A549 treated with AZD2906 at 1 μM for 4 hours (cell line): ENCODE measurements around the gene JAML. TPM values are rescaled to one million over a fixed set of nuclear protein-coding genes. Genes with fewer than 3 reads are reported as not detected.

Source experiments
- total RNA-seq: library from RNA; stranded (reverse); fragments of 200-300 nt; extraction: Qiagen RNA extraction; gene quantifications from 5 replicates; pipeline ENCODE4 v1.2.3, GENCODE V29; 2022

JAML gene
- total RNA-seq: not detected in 5 replicates

GRCh38 chr11:118224511-118225188 lies at the start of gene JAML:
TSS of gene JAML (minus strand) at chr11:118225011. CDS start at chr11:118214866, 10,145 bp downstream.

GRCh38 chr11:118263695-118264568 lies 39.1 kb upstream of the JAML start, which contains the start of gene MPZL2:
TSS of gene MPZL2 (minus strand) at chr11:118264297. CDS start at chr11:118264153, 144 bp downstream.

GRCh38 chr11:118251858-118252652 lies 27.2 kb upstream of the JAML start, which contains the start of gene MPZL3:
TSS of gene MPZL3 (minus strand) at chr11:118252365. CDS start at chr11:118252294, 71 bp downstream.

GRCh38 chr11:118175993-118176777 lies 48.6 kb downstream of the JAML start, which contains the start of gene SCN2B:
TSS of gene SCN2B (minus strand) at chr11:118176639. CDS start at chr11:118176431, 208 bp downstream.

GRCh38 chr11:118152552-118153471 lies 72.0 kb downstream of the JAML start, which contains the start of gene SCN4B:
TSS of gene SCN4B (minus strand) at chr11:118152823. CDS start at chr11:118152673, 150 bp downstream.

Other genes with a start within 250 kb of the JAML start
- 0.07 to 0.38 TPM (median 0.15 TPM) in 4 of 5 replicates, not detected in the other for gene IL10RA, start 238.6 kb downstream of the JAML start, total RNA-seq
- gene TMPRSS4, start 147.9 kb downstream of the JAML start, total RNA-seq: not detected in 5 replicates
- gene SMIM35, start 138.0 kb downstream of the JAML start, total RNA-seq: not detected in 5 replicates
- gene SCN4B, start 72.2 kb downstream of the JAML start, total RNA-seq: 0.01 to 0.05 TPM (median 0.04 TPM) in 4 of 5 replicates, not detected in the other
- not detected in 5 replicates for gene SCN2B, start 48.4 kb downstream of the JAML start, total RNA-seq
- 0.21 to 0.34 TPM (median 0.25 TPM) in 5 replicates for gene MPZL3, start 27.4 kb upstream of the JAML start, total RNA-seq
- gene MPZL2, start 39.3 kb upstream of the JAML start, total RNA-seq: 0.03 to 0.08 TPM (median 0.05 TPM) in 3 of 5 replicates, not detected in the others
- gene CD3E, start 79.7 kb upstream of the JAML start, total RNA-seq: not detected in 5 replicates
- not detected in 5 replicates for gene CD3D, start 117.7 kb upstream of the JAML start, total RNA-seq
- gene CD3G, start 119.3 kb upstream of the JAML start, total RNA-seq: not detected in 5 replicates
- gene UBE4A, start 134.6 kb upstream of the JAML start, total RNA-seq: 8.1 to 10.9 TPM (median 9.1 TPM) in 5 replicates
- 146 to 195 TPM (median 184 TPM) in 5 replicates for gene ATP5MG, start 176.6 kb upstream of the JAML start, total RNA-seq
- 10.1 to 15.4 TPM (median 11.7 TPM) in 5 replicates for gene KMT2A, start 211.5 kb upstream of the JAML start, total RNA-seq